Cerebellar cortex (tissue), 1 donor: ENCODE measurements around the gene RTL9.

ENCODE experiments used
- DNase-seq: peaks from one replicate; pipeline ENCODE4 v3.0.0-alpha.2; 2015; ENCODE audit warnings: low spot score

Gene RTL9

GRCh38 chrX:110341189-110342035, 17.2 kb upstream of the RTL9 start:
- no peak for DNase-seq

- no peak for DNase-seq
These were observed 12.0 kb upstream of the RTL9 start for GRCh38 chrX:110346681-110347080.

GRCh38 chrX:110359273-110359672, 625 bp downstream of the RTL9 start:
- no peak for DNase-seq

DNA sequence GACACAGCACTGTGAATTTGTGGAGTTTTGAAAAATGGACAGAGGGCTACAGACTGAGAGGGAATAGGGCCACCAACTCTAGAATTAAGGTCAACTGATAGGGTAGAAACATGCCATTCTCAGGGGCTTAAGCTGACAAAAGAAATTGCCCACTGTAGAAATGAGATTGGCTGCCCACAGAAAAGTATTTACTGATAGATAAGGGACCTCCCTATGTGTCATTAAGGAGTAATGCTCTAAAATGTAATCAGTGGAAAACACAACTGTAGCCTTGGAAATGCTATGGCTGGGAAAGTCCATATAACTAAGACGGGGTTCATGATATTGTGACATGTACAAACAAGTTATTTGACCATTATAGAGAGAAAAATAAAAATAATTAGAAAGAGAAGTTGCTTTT, 4.6 kb downstream of the RTL9 start:
- DNase-seq = no peak

DNA sequence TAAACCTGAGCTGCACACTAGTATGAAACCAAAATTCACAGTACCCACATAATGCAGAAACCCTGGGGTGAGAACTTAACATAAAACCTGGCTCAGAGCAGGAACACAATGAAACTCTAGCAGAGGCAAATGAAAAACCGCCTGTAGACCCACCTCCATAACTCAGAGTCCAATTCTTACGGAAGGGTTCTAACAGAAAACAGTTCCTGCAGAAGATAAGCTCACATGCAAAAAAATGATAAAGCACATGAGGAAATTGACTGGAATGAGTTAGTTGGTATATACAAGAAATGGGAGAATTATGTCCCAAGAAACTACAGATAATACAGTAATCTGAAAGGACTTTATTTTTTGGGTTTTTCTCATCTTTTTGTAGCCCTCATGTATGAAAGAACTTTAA, 14.7 kb downstream of the RTL9 start:
- DNase-seq = no peak

DNA sequence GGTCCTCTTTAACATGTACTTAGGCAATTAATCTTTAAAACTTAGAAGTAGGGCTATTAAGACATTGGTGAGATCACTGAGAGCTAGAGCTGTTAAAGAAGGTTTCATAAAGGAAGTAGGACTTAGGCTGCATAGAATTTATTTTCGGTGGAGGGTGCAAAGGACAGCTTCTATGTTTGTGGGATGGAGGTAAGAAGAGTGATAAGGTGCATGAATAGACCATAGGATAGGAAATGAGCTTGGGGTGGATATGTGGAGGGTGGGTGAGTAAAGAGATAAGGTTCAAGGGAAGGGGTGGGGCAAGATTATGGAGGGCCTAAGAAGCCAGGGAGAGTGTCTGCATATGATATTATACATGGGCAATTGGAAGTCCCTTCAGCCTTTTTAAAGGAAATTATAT, 15.9 kb downstream of the RTL9 start:
- no peak for DNase-seq

DNA sequence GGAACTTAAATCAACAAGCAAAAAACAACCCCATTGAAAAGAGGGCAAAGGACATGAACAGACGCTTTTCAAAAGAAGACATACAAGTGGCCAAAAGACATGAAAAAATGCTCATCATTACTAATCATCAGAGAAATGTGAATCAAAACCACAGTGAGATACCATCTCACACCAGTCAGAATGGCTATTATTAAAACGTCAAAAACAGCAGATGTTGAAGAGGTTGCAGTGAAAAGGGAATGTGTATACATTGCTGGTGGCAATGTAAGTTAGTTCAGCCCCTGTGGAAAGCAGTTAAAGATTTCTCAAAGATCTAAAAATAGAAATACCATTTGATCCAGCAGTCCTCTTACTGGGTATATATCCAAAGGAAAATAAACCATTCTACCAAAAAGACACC, 22.6 kb downstream of the RTL9 start:
- DNase-seq = no peak

DNA sequence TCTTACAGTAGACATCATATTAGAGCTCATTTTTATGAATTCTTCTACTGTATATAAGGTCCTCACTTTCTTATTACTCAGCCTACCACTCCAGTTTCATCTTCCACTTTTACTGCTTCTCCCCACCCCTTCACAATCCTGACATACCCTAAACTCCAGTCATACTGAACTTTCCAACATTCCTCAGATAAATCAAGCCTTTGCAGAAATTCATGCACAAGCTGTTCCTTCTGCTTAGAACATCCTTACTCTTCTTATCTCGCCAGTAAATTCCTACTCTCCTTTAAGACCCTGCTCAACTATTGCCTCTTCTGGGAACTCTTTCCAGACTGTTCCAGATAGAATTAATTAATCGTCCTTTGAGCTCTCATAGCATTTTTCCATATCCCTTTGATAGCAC, 24.8 kb downstream of the RTL9 start:
- DNase-seq = no peak

DNA sequence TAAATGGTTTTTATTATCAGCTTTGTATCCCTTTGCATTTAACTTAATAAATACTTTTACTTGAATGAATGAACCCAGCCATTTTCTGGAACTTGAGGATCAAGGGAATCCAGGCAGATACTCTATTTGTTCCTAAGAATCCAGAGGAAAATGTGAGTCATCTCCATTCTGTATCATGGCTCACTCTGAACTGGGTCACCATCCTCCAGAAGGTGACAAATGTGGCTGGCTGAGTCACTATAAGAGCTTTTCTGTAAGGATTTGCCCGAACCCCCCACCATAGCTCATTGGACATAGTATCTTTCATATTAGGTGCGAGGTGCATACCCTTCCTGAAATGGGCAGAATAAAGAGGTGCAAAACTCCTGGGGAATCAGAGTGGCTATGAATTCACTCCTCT, 25.8 kb downstream of the RTL9 start:
- DNase-seq = no peak

- no peak for DNase-seq
These were observed 30.9 kb downstream of the RTL9 start for GRCh38 chrX:110389570-110389969.

- no peak for DNase-seq
These were observed 32.4 kb downstream of the RTL9 start for GRCh38 chrX:110391086-110391485.

DNA sequence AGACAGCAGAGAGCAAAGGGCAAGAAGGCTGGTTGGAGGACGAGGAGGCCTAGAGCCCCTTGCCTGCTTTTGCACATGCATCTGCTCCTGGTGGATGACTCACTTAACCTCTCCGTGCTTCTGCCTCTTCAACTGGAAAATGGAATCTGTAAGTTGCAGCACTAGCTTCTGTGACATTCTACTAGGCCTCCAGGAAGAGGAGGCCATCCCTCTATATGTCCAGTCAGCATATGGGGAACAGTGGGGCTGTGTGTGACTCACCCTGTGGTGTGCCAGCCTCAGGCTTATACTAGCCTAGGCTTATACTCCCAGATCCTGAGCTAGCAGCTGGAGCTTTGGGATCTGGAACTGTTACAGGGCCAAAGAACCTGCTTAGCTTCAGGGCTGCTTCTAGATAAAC, 36.0 kb downstream of the RTL9 start:
- DNase-seq = no peak

DNA sequence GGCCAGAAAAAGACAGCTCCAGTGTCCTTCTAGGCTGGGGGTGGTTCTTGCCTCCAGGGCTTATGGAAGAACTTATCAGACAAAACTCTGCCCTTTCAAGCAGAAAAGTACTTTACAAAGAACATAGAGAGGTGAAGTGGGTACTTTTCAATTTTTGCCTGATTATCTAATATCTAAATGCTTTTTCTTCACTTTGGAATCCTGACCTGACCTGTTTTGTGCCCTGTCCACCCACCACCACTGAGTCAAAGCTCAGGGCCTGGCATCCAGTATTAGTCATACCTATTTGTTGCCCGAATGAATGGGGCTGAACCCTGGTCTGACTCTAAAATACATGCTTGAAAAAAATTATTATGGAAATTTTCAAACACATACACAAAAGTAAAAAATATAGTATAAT, 37.2 kb downstream of the RTL9 start:
- DNase-seq = no peak

GRCh38 chrX:110396735-110397134, 38.1 kb downstream of the RTL9 start:
- no peak for DNase-seq

- no peak for DNase-seq
These were observed 38.7 kb downstream of the RTL9 start for GRCh38 chrX:110397339-110397738.

DNA sequence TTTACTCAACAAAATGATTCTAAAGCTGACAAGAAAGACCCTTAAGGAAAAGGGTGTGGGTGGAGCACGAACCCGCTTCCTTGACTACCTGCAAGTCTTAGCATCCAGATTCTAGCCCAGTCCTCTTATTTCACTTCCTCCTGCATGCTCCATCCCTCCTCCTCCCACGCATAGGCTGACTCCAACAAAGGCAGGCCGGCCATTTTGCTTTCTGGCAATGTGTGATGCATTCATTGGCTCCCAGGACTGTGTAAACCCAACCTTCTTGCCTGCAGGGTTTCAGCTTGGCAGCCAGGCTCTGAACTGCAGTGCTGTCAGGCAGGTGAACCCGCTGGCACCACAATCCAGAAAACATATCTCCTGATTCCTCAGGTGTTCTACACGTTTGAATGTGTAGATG, 39.3 kb downstream of the RTL9 start:
- DNase-seq = no peak

DNA sequence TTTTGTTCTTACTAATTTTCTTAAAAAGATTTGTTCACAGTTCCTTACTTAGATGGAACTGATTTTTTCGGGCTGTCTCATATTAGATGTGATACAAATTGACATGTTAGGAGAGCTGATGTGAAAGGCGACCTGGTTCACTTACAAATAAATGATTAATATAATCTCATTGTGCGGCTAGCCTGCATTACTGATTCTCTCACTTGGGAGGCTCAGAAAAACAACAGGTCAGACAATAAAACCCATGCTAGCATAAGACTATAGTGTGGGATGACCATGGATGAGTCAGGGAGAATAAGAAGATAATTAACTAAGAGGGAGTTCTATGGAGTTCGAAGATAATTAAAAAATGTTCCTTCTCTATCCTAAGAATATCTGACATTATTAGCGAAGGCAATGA, 40.8 kb downstream of the RTL9 start:
- DNase-seq = no peak

GRCh38 chrX:110399966-110400365, 41.3 kb downstream of the RTL9 start:
- DNase-seq = no peak

DNA sequence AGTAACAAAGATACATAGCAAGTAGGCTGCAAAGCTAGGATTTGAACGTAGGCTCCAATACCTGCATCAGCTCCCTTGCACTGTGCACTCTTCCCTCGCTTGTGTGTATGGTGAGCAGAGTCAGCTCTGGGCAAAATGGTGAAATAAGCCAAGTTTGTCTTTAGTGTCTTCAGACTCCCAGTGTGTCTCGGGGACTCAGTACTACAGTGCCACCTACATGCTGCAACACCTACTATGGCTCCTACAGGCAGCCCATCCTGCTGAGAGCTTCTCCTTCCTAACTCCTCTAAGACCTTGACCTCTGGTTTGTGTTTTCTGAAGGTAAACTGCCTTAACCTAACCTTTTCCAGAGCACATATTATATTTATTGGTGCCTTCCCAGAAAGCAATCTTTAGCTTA, 42.5 kb downstream of the RTL9 start:
- DNase-seq = no peak

- no peak for DNase-seq
These were observed 43.6 kb downstream of the RTL9 start for GRCh38 chrX:110402091-110402849.

GRCh38 chrX:110402850-110403221, 44.2 kb downstream of the RTL9 start:
- DNase-seq = no peak

- no peak for DNase-seq
These were observed 45.0 kb downstream of the RTL9 start for GRCh38 chrX:110403441-110404238.

- no peak for DNase-seq
These were observed 45.7 kb downstream of the RTL9 start for GRCh38 chrX:110404376-110404775.
